BJ (cell line): Measurements from ENCODE around the gene LINS1. TPM values are rescaled to one million over a fixed set of nuclear protein-coding genes. Genes with fewer than 3 reads are reported as not detected.

ENCODE experiments used
- CTCF ChIA-PET: fragments of 350-600 bp; formaldehyde crosslinking; extraction: SDS; loops from one replicate; lab custom pipeline; 2021; ENCODE audit warnings: antibody characterized with exemption, inconsistent platforms; lab: Yijun Ruan, JAX
- POLR2A ChIA-PET: fragments of 300-600 bp; sonication (Branson Sonifier 250); formaldehyde crosslinking; extraction: SDS; loops from one replicate; lab custom pipeline; 2021; ENCODE audit warnings: antibody characterized with exemption; lab: Charles Lee
- DNase-seq: peaks from one replicate; pipeline ENCODE4 v3.0.0-alpha.2; 2011; ENCODE audit warnings: low read depth
- H3K27me3 ChIP-seq: 2 replicates; pipeline ENCODE4 v1.6.0; 2011; ENCODE audit warnings: low read length; ENCODE audit not compliant: control insufficient read depth, insufficient read depth
- H3K36me3 ChIP-seq: 2 replicates; pipeline ENCODE4 v1.5.1; 2011; ENCODE audit warnings: low read length; ENCODE audit not compliant: control insufficient read depth, insufficient read depth
- H3K4me3 ChIP-seq: 2 replicates; pipeline ENCODE4 v1.5.1; 2011; ENCODE audit warnings: low read depth, mild to moderate bottlenecking, control low read depth, low read length
- polyA plus RNA-seq: library from polyadenylated mRNA; depleted of rRNA; stranded (reverse); fragments of >200 nt; gene quantifications from 2 replicates; pipeline ENCODE4 v1.2.3, GENCODE V29; 2011
- TF ChIP-seq, protein P1 (sequence below): IDR thresholded peaks from 2 replicates; pipeline ENCODE4 v1.5.1; 2011; ENCODE audit warnings: low read depth, mild to moderate bottlenecking, control low read depth, inconsistent platforms, low read length, moderate library complexity; ENCODE audit not compliant: insufficient read depth

Gene LINS1
- polyA plus RNA-seq, 1 experiment, result 5.9 TPM

DNA sequence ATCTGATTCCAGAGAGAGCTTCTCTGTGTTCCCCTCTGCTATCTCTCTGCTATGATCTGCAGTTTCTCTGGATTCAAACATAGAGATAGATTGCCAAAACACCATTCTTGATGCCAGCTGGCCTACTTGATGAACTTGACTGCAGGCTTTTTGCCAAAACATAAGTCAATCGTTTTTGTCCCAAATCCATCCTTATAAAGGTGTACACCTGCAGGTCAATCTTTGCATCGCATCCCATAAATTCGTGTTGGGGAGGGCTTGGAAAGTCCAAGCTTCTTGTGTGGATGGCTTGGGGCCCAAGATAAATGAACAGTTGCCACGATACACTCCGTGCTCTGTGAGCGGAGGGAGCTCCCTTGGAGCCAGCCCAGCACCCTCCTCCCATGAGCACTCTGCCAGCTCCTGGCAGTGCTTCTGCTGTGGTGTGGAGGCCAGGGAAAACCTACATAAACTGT lies 75.9 kb downstream of the LINS1 start:
- Histone ChIP-seq H3K4me3 (no peak overlapping the region), H3K27me3 (no peaks in the 10 kb centered on the region), H3K36me3 (no peaks in the 10 kb centered on the region)
- POLR2A ChIA-PET, result no interaction called here
- CTCF ChIA-PET, result no interaction called here
- no peak for DNase-seq
- TF ChIP-seq, protein P1, sequence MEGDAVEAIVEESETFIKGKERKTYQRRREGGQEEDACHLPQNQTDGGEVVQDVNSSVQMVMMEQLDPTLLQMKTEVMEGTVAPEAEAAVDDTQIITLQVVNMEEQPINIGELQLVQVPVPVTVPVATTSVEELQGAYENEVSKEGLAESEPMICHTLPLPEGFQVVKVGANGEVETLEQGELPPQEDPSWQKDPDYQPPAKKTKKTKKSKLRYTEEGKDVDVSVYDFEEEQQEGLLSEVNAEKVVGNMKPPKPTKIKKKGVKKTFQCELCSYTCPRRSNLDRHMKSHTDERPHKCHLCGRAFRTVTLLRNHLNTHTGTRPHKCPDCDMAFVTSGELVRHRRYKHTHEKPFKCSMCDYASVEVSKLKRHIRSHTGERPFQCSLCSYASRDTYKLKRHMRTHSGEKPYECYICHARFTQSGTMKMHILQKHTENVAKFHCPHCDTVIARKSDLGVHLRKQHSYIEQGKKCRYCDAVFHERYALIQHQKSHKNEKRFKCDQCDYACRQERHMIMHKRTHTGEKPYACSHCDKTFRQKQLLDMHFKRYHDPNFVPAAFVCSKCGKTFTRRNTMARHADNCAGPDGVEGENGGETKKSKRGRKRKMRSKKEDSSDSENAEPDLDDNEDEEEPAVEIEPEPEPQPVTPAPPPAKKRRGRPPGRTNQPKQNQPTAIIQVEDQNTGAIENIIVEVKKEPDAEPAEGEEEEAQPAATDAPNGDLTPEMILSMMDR, result no peak

DNA sequence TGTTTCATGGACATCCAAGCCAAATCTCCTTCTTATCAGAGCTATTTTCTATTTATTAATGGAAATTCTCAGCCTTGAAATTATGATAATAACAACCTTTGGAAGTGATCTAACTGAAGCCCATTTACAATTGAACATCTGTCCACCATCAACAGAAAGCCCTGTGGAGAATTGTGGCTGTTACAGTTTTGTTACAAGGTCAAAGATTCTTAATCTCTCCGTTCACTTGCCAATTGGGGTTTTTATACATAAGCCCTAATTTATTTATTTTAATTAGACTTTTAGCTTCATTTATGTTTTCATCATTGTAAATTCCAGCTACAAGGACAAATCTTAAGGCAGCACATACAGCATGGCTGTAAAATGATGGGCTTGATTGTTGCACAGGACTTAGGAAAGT lies 76.5 kb downstream of the LINS1 start:
- ChIA-PET CTCF (no interaction called here), POLR2A (no interaction called here)
- no peak for DNase-seq

DNA sequence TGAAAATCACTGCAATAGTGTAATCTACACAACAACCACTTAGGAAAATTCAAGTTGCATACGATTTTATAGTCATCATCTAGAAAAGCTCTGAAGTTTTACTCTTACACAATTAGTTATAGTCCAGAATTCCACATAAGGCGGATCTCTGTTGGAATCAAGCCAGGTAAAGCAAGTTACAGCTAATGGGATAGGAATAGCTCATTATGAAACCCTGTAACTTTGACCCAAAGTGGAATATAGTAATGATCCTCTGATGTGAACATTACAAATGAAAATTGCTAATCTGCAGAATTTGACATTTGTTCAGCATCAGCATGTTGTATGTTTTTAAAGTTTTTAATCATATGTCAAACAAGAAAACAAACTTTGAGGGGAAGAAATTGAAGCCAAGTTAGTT lies 77.7 kb downstream of the LINS1 start:
- no peaks in the 10 kb centered on the region for H3K27me3 ChIP-seq
- H3K4me3 ChIP-seq, result no peak overlapping the region
- ChIA-PET POLR2A (no interaction called here), CTCF (no interaction called here)
- TF ChIP-seq, protein P1, result no peak
- no peak for DNase-seq
- H3K36me3 ChIP-seq, result no peaks in the 10 kb centered on the region

More for the DNA sequence above, 76.5 kb downstream of the LINS1 start:
- no peaks in the 10 kb centered on the region for H3K36me3 ChIP-seq
- H3K27me3 ChIP-seq, result no peaks in the 10 kb centered on the region
- H3K4me3 ChIP-seq, result no peak overlapping the region
- TF ChIP-seq, protein P1, result no peak

DNA sequence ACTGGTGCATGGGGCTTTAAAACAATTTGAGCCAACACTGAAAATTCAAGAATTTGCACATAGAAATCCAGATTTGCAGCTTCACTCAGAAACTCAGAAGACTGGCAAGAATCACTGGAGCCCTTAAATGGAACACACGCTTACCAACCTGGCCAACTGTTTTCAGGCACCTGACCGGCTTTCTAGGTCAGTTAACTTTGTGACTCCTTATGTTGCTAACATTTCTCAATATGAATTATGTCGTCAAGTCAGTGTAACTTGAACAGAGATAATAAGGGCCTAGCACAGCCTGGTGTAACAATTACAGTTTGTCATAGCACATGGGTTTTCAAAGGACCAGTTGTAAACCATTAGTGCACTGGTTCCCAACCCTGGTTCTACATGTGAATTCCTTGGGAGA lies 80.1 kb downstream of the LINS1 start:
- no peak for DNase-seq
- TF ChIP-seq, protein P1, result no peak
- ChIA-PET CTCF (no interaction called here), POLR2A (no interaction called here)
- Histone ChIP-seq H3K36me3 (no peaks in the 10 kb centered on the region), H3K4me3 (no peak overlapping the region), H3K27me3 (no peaks in the 10 kb centered on the region)

DNA sequence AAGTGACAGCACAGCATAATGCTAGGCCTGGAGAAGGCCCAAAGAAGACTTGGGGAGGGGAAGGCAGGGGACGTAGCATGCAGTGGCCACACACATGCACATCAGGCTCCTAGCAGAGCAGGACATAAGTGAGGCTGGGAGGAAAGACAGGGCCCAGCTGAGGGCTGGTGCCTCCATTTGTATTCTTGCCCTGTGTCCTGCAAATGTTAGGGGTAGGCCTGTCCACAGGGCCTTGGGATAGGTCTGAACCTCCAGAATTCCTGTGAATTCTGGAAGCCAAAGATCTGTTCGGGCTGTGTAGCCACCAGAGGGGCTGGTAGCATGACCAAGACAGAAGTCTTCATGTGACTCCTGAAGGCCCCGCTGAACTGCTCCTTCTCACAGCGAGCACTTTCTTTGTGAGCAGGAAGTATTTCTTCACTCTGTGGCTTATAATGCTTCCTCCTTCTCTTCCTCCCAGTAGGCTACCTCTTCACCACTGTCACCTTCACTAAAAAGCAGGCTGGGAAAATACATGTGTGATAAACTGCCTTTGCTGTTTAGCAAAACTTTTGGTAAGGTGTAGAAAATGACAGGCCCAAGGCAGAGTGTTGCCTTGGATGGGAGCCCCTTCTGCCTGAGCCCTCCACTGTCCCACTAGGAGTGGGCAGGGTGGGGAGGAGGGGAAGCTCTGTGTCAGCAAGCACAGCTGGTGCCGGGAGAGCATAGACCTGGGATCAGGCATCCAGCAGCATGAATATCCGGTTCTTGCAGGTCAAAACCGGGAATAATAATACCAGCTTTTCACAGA lies 81.7 kb downstream of the LINS1 start:
- ChIA-PET POLR2A (no interaction called here), CTCF (no interaction called here)
- Histone ChIP-seq H3K27me3 (no peaks in the 10 kb centered on the region), H3K36me3 (no peaks in the 10 kb centered on the region), H3K4me3 (no peak overlapping the region)
- no peak for DNase-seq
- TF ChIP-seq, protein P1, result no peak
